Hypothalamus (tissue), 51 donors: Measurements from ENCODE around the gene KRI1.
A peak's percentile ranks its signal among the peaks of the same experiment; 100 is the strongest.
"Not testable (repeated sequence)": the region's sequence is repeated elsewhere in the genome, so short reads cannot be mapped to it uniquely, and the experiment has no call there.

Experiments used
- DNase-seq, 51 donors: peaks; one replicate each; lab custom pipeline; 2025; lab: John Stamatoyannopoulos, UW

The KRI1 gene

DNA sequence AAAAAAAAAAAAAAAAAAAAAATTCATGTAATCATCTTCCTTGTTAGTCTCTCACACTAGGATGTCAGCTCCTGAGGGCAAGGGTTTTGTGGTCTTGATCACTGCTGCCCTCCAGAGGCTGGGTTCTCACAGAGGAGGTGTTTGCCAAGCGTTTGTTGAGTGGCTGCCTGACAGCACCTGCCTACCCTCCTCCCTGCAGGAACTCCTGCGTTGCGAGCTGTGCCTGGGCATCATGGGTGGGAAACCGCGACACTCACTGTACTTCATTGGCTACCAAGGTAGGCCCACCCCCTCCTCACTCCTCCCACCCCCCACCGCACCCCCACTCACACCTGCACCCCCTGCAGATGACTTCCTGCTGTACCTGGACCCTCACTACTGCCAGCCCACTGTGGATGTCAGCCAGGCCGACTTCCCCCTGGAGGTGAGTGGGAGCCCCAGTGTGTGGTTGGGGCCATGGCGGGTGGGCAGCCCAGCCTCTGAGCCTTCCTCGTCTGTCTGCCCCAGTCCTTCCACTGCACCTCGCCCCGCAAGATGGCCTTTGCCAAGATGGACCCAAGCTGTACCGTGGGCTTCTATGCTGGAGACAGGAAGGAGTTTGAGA, 14.0 kb downstream of the KRI1 start:
- peak in 3 of 51 donors; percentile 2 to 13 (median 12) for DNase-seq

DNA sequence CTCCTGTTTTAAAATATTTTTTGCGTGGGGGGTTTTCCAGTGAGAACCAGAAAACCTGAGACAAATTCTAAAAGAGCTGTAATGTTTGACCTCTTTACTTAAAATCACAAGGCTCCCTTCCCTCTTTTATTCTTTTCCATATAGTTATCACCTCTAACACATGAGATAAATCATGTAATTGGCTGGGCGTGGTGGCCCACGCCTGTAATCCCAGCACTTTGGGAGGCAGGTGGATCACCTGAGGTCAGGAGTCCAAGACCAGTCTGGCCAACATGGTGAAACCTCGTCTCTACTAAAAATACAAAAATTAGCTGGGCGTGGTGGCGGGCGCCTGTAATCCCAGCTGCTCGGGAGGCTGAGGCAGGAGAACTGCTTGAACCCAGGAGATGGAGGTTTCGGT, 14.8 kb downstream of the KRI1 start:
- not testable (repeated sequence) for DNase-seq

DNA sequence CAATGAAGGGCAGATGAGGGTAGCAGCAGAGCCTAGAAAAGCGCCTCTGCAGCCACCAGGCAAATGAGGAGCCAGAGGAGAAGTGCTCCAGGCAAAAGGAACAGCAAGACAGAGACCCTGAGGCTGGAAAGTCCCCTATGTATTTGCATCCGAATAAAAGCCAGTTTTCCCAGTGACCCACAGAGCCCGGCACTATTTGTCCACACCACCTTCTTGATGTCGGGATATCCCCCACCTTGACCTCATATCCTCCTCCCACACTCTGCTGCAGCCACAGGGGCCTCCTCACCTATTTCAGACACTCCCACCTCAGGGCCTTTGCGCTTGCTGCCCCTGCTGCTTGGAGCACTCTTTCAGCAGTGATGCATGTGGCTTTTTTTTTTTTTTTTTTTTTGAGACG, 15.5 kb downstream of the KRI1 start:
- DNase-seq, result no peak

DNA sequence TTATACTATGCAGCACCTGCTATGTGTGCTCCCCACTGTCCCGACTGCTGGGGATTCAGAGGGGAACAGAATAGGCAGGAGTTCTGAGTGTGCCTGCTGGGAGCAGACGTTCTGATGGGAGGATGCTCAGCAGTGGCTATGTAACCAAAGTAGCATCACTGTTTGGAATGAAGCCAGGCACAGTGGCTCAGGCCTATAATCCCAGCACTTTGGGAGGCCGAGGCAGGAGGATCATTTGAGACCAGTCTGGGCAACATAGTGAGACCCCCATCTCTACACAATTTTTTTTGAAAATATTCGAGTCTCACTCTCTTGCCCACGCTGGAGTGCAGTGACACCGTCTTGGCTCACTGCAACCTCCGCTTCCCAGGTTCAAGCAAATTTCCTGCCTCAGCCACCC, 16.1 kb downstream of the KRI1 start:
- no peak for DNase-seq

DNA sequence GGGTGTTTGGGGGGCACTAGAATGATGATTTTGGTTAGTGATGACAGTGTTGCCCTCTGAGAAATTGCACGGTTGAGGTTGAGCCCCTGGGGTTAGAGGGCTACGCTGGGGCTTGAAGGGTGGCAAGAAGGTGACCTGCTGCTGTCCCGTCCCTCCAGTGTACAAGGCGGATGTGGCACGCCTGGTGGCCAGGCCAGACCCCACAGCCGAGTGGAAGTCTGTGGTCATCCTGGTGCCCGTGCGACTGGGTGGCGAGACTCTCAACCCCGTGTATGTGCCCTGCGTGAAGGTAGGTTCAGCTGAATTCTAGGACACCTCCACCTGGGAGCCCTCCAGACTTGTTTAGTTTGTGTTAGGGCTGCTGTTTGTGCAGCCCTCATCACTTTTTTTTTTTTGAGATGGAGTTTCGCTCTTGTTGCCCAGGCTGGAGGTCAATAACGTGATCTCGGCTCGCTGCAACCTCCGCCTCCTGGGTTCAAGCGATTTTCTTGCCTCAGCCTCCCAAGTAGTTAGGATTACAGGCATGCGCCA, 17.0 kb downstream of the KRI1 start:
- no peak for DNase-seq

DNA sequence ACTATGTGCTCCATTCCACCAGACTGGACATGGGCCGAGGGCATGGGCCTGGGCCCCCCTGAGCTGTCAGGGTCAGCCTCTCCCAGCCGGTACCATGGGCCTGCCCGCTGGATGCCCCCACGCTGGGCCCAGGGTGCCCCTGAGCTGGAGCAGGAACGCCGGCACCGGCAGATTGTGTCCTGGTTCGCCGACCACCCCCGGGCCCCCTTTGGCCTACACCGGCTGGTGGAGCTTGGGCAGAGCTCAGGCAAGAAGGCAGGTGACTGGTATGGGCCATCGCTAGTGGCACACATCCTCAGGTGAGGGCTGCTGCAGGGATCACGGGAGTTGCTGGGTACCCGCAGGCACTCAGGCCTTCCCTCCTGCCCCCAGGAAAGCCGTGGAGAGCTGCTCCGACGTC, 19.0 kb downstream of the KRI1 start:
- DNase-seq, result no peak

DNA sequence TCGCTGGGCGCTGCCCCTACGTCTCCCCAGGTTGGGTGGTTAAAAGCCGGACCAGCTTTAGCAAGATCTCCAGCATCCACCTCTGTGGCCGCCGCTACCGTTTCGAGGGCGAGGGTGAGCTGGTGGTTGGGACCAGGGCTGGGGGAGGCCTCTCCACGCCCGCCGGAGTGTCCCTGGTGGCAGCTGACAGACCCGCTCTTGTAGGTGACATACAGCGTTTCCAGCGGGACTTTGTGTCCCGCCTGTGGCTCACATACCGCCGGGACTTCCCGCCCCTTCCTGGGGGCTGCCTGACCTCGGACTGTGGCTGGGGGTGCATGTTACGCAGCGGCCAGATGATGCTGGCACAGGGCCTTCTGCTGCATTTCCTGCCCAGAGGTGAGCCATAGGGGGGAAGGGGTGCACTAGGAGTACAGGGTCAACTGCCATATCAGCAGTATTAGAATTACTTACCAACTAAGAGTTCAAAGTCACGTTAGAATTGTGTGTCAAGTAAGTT, 21.0 kb downstream of the KRI1 start:
- DNase-seq, result no peak

DNA sequence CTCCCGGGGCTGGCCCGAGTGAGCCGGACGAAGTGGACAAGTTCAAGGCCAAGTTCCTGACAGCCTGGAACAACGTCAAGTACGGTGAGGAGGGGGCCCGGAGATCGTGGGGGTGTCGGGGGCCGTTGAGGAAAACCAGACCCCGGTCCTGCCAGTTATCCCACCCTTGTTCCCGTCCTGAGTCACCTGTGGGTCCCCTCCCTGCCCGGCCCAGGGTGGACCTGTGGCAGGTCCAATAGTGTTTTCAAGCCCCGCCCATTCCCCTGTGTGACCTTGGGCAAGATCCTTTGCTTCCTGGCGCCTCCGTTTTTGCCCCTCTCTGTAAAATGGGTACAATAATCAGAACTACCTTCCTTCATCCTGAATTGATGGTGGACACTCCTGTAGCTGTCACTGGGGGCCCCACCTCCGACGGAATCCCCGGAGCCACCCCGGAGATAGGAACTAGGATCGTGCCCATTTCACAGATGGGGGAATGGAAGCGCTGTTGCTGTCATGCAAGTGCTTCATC, 21.5 kb downstream of the KRI1 start:
- DNase-seq, result peak in 4 of 51 donors; percentile 5 to 46 (median 34)

DNA sequence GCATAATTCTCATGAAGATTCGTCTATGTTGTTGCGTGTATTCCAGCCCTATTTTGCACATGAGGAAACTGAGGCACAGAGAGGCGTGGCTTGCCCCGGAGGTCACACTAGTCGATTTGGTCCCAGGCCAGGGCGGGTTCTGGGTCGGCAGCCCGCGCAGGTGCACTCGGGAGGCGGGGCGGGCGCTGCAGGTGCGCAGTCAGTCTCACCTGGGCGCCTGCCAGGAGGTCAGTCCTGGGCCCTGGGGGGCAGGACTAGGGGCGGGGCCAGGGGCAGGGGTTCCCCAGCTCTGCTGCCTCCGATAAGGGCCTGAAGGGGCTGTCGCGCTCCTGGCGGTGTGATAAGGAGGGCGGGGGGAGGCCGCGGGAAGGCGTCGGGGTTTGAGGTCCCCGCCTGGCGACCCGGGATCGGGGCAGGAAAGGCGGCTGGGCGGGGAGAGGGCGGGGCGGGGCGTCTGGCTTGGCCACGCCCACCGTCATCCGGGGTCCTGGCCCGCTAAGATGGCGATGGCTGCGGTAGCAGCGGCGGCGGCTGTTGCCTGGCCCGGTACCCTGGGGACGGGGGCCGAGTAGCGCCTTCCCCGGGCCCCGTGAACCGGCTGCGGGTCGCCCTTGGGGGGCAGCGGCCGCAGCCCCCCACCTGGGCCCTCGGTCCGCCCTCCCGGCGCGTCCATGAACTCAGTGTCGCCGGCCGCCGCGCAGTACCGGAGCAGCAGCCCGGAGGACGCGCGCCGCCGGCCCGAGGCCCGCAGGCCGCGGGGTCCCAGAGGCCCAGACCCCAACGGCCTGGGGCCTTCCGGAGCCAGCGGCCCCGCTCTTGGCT, 22.2 kb downstream of the KRI1 start, which contains the start of gene ATG4D:
Gene ATG4D (plus strand): TSS at position 485 of the 822 bp plus-strand sequence. CDS start 187 bp downstream, at position 672.
- DNase-seq, result peak; percentile 13 to 87 (median 60)

DNA sequence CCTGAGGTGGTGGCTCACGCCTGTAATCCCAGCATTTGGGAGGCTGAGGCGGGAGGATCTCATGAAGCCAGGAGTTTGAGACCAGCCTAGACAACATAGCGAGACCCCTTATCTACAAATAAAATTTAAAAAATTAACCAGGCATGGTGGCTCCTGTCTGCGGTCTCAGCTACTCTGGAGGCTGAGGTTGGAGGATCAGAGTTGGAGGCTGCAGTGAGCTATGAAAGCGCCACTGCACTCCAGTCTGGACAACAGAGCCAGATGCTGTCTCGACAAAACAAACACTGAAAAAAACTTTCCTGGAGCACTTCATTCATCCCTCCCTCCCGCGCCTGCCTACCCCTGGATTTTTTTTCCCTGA, 22.8 kb downstream of the KRI1 start:
- no peak for DNase-seq

DNA sequence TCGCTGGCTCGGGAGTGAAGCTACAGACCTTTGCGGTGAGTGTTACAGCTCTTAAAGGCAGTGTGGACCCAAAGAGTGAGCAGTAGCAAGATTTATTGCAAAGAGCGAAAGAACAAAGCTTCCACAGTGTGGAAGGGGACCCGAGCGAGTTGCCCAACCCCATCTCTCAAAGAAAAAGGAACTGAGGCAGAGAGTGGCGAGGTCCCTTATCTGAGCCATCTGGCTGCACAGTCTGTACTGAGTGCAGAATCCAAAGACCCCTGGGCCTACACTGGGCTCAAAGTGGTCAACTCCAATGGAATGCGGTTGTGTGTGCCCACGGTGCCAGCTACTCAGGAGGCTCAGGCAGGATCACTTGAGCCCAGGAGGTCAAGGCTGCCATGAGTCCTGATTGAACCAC, 26.8 kb downstream of the KRI1 start:
- not testable (repeated sequence) for DNase-seq

DNA sequence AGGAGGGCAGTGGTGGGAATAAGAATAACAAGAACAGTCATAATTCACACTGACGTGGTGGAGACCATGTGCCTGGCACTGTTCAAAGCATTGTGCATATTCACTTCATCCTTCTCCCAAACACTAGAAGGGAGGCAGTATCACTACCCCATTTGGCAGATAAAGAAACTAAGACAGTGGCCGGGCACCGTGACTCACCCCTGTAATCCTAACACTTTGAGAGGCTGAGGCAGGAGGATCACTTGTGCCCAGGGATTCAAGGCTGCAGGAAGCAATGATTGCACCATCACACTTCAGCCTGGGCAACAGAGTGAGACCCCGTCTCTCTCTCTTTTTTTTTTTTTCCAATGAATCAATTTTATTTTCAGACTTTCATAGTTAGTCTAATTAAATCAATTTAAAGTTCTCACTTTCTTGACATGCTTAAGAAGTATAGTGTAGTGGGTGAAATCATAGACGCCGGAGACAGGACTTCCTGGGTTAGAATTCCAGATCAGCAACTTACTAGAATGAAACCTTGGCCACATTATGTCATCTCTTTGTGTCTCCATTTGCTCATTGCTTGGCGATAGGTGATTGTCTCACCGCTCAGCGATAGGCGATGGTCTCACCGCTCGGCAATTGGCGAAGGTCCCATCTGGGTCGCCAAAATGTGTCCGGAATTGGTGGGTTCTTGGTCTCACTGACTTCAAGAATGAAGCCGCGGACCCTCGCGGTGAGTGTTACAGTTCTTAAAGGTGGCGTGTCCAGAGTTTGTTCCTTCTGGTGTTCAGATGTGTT, 27.4 kb downstream of the KRI1 start:
- no peak for DNase-seq

DNA sequence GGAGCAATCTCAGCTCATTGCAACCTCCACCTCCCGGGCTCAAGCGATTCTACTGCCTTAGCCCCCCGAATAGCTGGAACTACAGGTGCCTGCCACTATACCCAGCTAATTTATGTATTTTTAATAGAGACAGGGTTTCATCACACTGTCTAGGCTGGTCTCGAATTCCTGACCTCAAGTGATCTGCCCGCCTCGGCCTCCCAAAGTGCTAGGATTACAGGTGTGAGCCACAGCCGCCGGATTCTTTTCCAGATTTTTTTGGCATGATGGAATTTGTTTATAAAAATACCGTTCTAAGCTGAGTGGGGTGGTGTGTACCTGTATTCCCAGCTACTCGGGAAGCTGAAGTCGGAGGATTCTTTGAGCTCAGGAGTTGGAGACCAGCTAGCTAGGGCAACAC, 28.1 kb downstream of the KRI1 start:
- no peak for DNase-seq

DNA sequence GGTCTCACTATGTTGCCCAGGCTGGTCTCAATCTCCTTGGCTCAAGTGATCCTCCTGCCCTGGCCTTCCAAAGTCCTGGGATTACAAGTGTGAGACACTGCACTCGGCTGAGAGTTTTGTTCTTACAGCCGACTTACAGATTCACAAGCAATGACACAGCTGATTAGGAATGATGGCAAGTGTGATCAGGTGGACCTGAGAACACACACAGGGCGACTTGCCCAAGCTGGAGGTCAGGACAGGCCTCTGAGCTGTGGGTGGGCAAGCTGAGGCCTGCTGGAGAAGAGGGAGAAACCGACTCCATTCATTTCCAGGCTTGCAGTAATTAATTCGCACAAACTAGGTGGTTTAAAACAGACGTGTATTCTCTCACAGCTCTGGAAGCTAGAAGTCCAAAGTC, 30.2 kb downstream of the KRI1 start:
- DNase-seq, result no peak

DNA sequence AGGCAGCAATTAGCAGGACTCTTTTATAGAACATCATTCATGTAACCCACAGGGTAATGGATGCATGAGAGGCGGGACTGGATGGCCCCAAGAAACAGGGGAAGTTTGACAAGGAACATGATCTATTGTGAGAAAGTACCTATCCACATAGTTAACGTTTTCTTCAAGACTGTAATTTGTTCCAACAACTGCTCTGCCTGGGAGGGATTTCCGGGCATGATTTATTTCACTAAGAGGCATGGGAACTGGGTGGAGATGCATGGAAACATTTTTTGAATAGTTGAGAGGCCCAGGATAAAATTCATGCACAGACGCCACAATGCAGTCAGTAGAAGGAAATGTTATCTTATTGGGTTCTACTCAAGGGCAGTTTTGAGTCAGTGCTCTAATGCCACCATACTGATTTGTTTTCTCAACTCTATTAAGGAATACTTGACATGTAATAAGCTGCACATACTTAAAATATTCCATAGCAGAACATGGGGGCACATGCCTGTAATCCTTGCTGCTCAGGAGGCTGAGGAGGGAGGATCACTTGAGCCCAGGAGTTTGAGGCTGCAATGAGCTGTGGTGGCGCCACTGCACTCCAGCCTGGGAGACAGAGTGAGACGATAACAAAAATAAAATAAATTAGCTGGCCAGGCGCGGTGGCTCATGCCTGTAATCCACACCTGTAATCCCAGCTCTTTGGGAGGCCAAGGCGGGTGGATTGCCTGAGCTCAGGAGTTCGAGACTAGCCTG, 32.0 kb downstream of the KRI1 start:
- DNase-seq, result no peak

DNA sequence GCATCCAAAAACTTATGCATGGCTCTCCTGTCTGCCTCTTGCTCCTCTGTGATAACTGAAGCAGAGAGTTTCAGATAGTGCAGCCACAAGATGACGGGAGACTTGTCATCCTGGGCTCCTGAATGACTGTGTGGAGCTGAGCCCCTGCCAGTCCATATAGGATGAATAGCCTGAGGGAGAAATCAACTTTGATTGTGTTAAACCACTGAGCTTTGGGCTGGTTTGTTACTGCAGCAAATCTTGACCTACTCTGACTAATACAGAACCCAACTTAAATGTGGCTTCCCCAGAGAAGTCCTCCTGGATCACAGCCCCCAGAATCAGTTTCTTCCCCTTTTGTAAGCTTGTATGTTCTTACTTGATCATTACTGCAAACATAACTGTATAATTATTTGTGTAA, 33.4 kb downstream of the KRI1 start:
- no peak for DNase-seq

DNA sequence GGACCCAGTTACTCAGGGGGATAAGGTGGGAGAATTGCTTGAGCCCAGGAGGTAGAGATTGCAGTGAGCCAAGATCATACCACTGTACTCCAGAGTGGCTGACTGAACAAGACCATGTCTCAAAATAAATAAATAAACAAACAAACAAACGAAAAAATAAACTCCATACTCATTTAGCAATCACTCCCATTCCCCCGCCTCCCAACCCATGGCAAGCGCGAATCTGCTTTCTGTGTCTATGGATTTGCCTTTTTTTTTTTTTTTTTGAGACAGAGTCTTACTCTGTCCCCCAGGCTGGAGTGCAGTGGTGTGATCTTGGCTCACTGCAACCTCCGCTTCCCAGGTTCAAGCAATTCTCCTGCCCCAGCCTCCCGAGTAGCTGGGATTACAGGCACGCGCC, 38.9 kb downstream of the KRI1 start:
- not testable (repeated sequence) for DNase-seq

DNA sequence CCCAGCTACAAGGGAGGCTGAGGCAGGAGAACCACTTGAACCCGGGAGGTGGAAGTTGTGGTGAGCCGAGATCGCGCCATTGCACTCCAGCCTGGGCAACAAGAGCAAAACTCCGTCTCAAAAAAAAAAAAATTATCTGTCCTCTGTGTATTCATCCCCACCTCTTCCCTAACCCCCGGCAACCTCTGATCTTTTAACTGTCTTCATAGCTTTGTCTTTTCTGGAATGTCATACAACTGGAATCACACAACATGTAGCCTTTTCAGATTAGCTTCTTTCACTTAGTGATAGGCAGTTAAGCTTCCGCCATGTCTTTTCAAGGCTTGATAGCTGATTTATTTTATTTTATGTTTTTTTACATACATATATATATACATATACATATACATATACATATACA, 40.2 kb downstream of the KRI1 start:
- DNase-seq, result no peak

DNA sequence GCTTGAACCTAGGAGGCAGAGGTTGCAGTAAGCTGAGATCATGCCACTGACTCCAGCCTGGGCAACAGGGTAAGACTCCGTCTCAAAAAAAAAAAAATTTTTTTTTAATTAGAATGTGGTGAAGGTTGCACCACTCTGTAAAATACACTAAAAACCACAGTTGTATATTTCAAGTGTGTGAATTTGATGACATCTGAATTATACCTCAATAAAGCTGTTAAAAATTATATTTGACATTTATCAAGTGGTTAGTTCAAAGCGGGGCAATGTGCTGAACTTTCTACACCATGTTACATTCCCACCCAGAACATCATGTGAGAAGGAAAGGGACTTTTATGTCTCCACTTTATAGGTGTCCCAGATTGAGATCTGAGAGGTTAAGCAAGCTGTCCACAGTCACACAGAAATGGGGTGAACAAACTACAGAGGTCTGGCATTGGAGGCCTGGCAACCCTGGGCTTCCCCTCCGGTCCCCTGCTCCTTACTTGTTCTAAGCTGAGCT, 42.6 kb downstream of the KRI1 start:
- no peak for DNase-seq
